SK-N-SH treated with all-trans-retinoic acid at 6 μM for 48 hours (cell line): Measurements from ENCODE around the gene UAP1.

Experiments used
- ATAC-seq: fragments of 200-7000 bp; cut with Tn5 transposase; 3 replicates; pipeline ENCODE4 v1.9.1; 2020; ENCODE audit warnings: mild to moderate bottlenecking, moderate library complexity
- ARNTL ChIP-seq: fragments of 450-650 bp; formaldehyde crosslinking; IDR thresholded peaks from 2 replicates; pipeline ENCODE4 v1.5.0; 2020; ENCODE audit warnings: low read depth, mild to moderate bottlenecking, moderate library complexity, borderline replicate concordance
- BACH2 ChIP-seq: fragments of 250-450 bp; sonication (Bioruptor Pico); IDR thresholded peaks from 2 replicates; pipeline ENCODE4 v1.9.0; 2021; ENCODE audit warnings: mild to moderate bottlenecking, borderline replicate concordance
- CSDC2 ChIP-seq: fragments of 250-450 bp; sonication (Bioruptor Pico); IDR thresholded peaks from 2 replicates; pipeline ENCODE4 v1.5.0; 2020; ENCODE audit warnings: mild to moderate bottlenecking, moderate library complexity
- CSRNP3 ChIP-seq: fragments of 250-450 bp; sonication (Bioruptor Pico); IDR thresholded peaks from 2 replicates; pipeline ENCODE4 v1.5.1; 2021; ENCODE audit warnings: mild to moderate bottlenecking, moderate library complexity
- ESRRG ChIP-seq: fragments of 250-450 bp; sonication (Bioruptor Pico); IDR thresholded peaks from 2 replicates; pipeline ENCODE4 v1.6.1; 2021; ENCODE audit warnings: mild to moderate bottlenecking
- GLIS3 ChIP-seq: fragments of 250-450 bp; sonication (Bioruptor Pico); IDR thresholded peaks from 2 replicates; pipeline ENCODE4 v1.5.0; 2020; ENCODE audit warnings: mild to moderate bottlenecking, moderate library complexity
- ISL1 ChIP-seq: fragments of 250-450 bp; sonication (Bioruptor Pico); IDR thresholded peaks from 2 replicates; pipeline ENCODE4 v2.1.2; 2022; ENCODE audit warnings: mild to moderate bottlenecking, moderate library complexity
- OSR1 ChIP-seq: fragments of 250-450 bp; sonication (Bioruptor Pico); IDR thresholded peaks from 2 replicates; pipeline ENCODE4 v1.8.0; 2022; ENCODE audit warnings: moderate library complexity, mild to moderate bottlenecking, inconsistent platforms
- PATZ1 ChIP-seq: fragments of 250-450 bp; sonication (Bioruptor Pico); IDR thresholded peaks from 2 replicates; pipeline ENCODE4 v1.8.0; 2020; ENCODE audit warnings: mild to moderate bottlenecking, moderate library complexity, borderline replicate concordance
- POU6F1 ChIP-seq: fragments of 250-450 bp; sonication (Bioruptor Pico); IDR thresholded peaks from 2 replicates; pipeline ENCODE4 v1.8.0; 2021; ENCODE audit warnings: low read depth, mild to moderate bottlenecking, moderate library complexity, borderline replicate concordance
- PPARA ChIP-seq: fragments of 250-450 bp; sonication (Bioruptor Pico); IDR thresholded peaks from 2 replicates; pipeline ENCODE4 v1.5.0; 2020; ENCODE audit warnings: mild to moderate bottlenecking, borderline replicate concordance
- RARB ChIP-seq: fragments of 250-450 bp; sonication (Bioruptor Pico); IDR thresholded peaks from 2 replicates; pipeline ENCODE4 v1.8.0; 2021; ENCODE audit warnings: mild to moderate bottlenecking, moderate library complexity
- SNAI2 ChIP-seq: fragments of 250-450 bp; sonication (Bioruptor Pico); IDR thresholded peaks from 2 replicates; pipeline ENCODE4 v1.5.0; 2020; ENCODE audit warnings: mild to moderate bottlenecking, moderate library complexity
- TCF4 ChIP-seq: fragments of 250-450 bp; sonication (Bioruptor Pico); IDR thresholded peaks from 2 replicates; pipeline ENCODE4 v1.8.0; 2021; ENCODE audit warnings: mild to moderate bottlenecking, moderate library complexity, borderline replicate concordance
- TOX ChIP-seq: fragments of 250-450 bp; sonication (Bioruptor Pico); IDR thresholded peaks from 2 replicates; pipeline ENCODE4 v1.8.0; 2021; ENCODE audit warnings: mild to moderate bottlenecking, moderate library complexity, borderline replicate concordance
- TSHZ2 ChIP-seq: fragments of 250-450 bp; sonication (Bioruptor Pico); IDR thresholded peaks from 2 replicates; pipeline ENCODE4 v1.5.0; 2020; ENCODE audit warnings: mild to moderate bottlenecking, moderate library complexity
- ZC3H10 ChIP-seq: fragments of 250-450 bp; sonication (Bioruptor Pico); IDR thresholded peaks from 2 replicates; pipeline ENCODE4 v1.5.1; 2021; ENCODE audit warnings: mild to moderate bottlenecking, moderate library complexity
- ZFP3 ChIP-seq: fragments of 250-450 bp; sonication (Bioruptor Pico); IDR thresholded peaks from 2 replicates; pipeline ENCODE4 v1.5.0; 2020; ENCODE audit warnings: mild to moderate bottlenecking, moderate library complexity
- ZFP30 ChIP-seq: fragments of 450-650 bp; formaldehyde crosslinking; IDR thresholded peaks from 2 replicates; pipeline ENCODE4 v1.5.0; 2022; ENCODE audit warnings: mild to moderate bottlenecking, moderate library complexity
- ZNF565 ChIP-seq: fragments of 450-650 bp; formaldehyde crosslinking; conservative IDR thresholded peaks from 2 replicates; pipeline ENCODE4 v1.5.0; 2020; ENCODE audit warnings: low read depth, mild to moderate bottlenecking, moderate library complexity
- ZNF70 ChIP-seq: fragments of 450-650 bp; formaldehyde crosslinking; IDR thresholded peaks from 2 replicates; pipeline ENCODE4 v1.5.0; 2020; ENCODE audit warnings: mild to moderate bottlenecking, moderate library complexity
- ZNF8 ChIP-seq: fragments of 450-650 bp; formaldehyde crosslinking; IDR thresholded peaks from 2 replicates; pipeline ENCODE4 v1.5.0; 2020; ENCODE audit warnings: mild to moderate bottlenecking, moderate library complexity

UAP1 gene

GRCh38 chr1:162632698-162633080 lies 71.2 kb downstream of the UAP1 start:
- TF ChIP-seq RARB (CRISPR knock-in tag) (0 out of 2 replicates have a peak, but pooled peaks have one; percentile 20), TOX (CRISPR knock-in tag) (0 out of 2 replicates have a peak, but pooled peaks have one; percentile 33), CSDC2 (CRISPR knock-in tag) (no peak), ARNTL (no peak), POU6F1 (CRISPR knock-in tag) (no peak), ZNF8 (no peak), ISL1 (CRISPR knock-in tag) (no peak), ZNF565 (CRISPR knock-in tag) (no peak)
- ATAC-seq: peak; percentile 34

GRCh38 chr1:162633081-162633762 lies 71.7 kb downstream of the UAP1 start:
- TF ChIP-seq ZFP3 (CRISPR knock-in tag): no peak
- no peak for TF ChIP-seq CSDC2 (CRISPR knock-in tag)
- TF ChIP-seq TSHZ2: no peak
- TF ChIP-seq ZNF8: no peak
- TF ChIP-seq ZFP30 (CRISPR knock-in tag): no peak
- no peak for TF ChIP-seq ESRRG (CRISPR knock-in tag)
- no peak for TF ChIP-seq ZNF565 (CRISPR knock-in tag)
- no peak for TF ChIP-seq GLIS3 (CRISPR knock-in tag)
- TF ChIP-seq PATZ1 (CRISPR knock-in tag): no peak
- no peak for TF ChIP-seq SNAI2 (CRISPR knock-in tag)
- no peak for TF ChIP-seq OSR1 (CRISPR knock-in tag)
- TF ChIP-seq, all 23 proteins: peak for 0
- peak; percentile 49 for ATAC-seq

- ATAC-seq: no peak
- no peak for TF ChIP-seq PPARA (CRISPR knock-in tag)
- TF ChIP-seq GLIS3 (CRISPR knock-in tag): no peak
- no peak for TF ChIP-seq ESRRG (CRISPR knock-in tag)
- TF ChIP-seq, all 23 proteins: peak for 0
Observed at GRCh38 chr1:162635418-162635817, 73.9 kb downstream of the UAP1 start.

GRCh38 chr1:162639718-162640117 lies 78.2 kb downstream of the UAP1 start:
- no peak for ATAC-seq

GRCh38 chr1:162641114-162641513 lies 79.6 kb downstream of the UAP1 start:
- TF ChIP-seq CSRNP3 (CRISPR knock-in tag): no peak
- no peak for TF ChIP-seq GLIS3 (CRISPR knock-in tag)
- no peak for TF ChIP-seq TCF4 (CRISPR knock-in tag)
- TF ChIP-seq TOX (CRISPR knock-in tag): no peak
- ATAC-seq: no peak

More at GRCh38 chr1:162639718-162640117, 78.2 kb downstream of the UAP1 start:
- TF ChIP-seq TCF4 (CRISPR knock-in tag) (no peak), ZNF70 (CRISPR knock-in tag) (no peak), ESRRG (CRISPR knock-in tag) (no peak), ZNF565 (CRISPR knock-in tag) (no peak), ZC3H10 (no peak), GLIS3 (CRISPR knock-in tag) (no peak), ISL1 (CRISPR knock-in tag) (no peak), BACH2 (CRISPR knock-in tag) (no peak)
